Nephron (organoid): ENCODE results near the gene DHRS7B.

ENCODE experiments used
- H3K27ac Mint-ChIP-seq, 3 experiments: 2 replicates each; pipeline ENCODE4 v1.8.0; 2020; ENCODE audit warnings: mixed read lengths in 3 of 3, mild to moderate bottlenecking in 2 of 3, moderate library complexity in 1 of 3
- H3K27me3 Mint-ChIP-seq: 2 replicates; pipeline ENCODE4 v1.8.0; 2021; ENCODE audit warnings: low read depth, mild to moderate bottlenecking, moderate library complexity, mixed read lengths
- H3K36me3 Mint-ChIP-seq: 2 replicates; pipeline ENCODE4 v1.8.0; 2020; ENCODE audit warnings: low read depth, mixed read lengths
- H3K4me1 Mint-ChIP-seq: 2 replicates; pipeline ENCODE4 v1.8.0; 2020; ENCODE audit warnings: mixed read lengths
- H3K4me3 Mint-ChIP-seq, 3 experiments: 2 replicates each; pipeline ENCODE4 v1.8.0; 2020; ENCODE audit warnings: mild to moderate bottlenecking in 3 of 3, mixed read lengths in 3 of 3, moderate library complexity in 2 of 3
- H3K9me3 Mint-ChIP-seq: 2 replicates; pipeline ENCODE4 v1.8.0; 2020; ENCODE audit warnings: mixed read lengths
- CTCF ChIP-seq, 3 experiments: fragments of 200-600 bp; sonication (generic); IDR thresholded peaks; one replicate each; pipeline ENCODE4 v1.5.0; 2021; ENCODE audit warnings: antibody characterized with exemption in 3 of 3; ENCODE audit not compliant: unreplicated experiment in 3 of 3

DHRS7B gene

GRCh38 chr17:21170809-21171208 lies 44.0 kb downstream of the DHRS7B start:
- H3K4me1 Mint-ChIP-seq: peaks cover 55% of the 10 kb centered on the region
- no peak overlapping the region for H3K4me3 Mint-ChIP-seq
- H3K27ac Mint-ChIP-seq: peak overlapping the region; percentile 7 to 52 (median 22)
- H3K9me3 Mint-ChIP-seq: no peaks in the 10 kb centered on the region
- no peaks in the 10 kb centered on the region for H3K27me3 Mint-ChIP-seq
- H3K36me3 Mint-ChIP-seq: peaks cover 15% of the 10 kb centered on the region
- no peak for TF ChIP-seq CTCF (IDR thresholded peaks at IDR 0.05; ENCODE audit: unreplicated experiment in 3 of 3)

- no peaks in the 10 kb centered on the region for H3K9me3 Mint-ChIP-seq
- H3K4me3 Mint-ChIP-seq: no peak overlapping the region
- TF ChIP-seq CTCF (IDR thresholded peaks at IDR 0.05; ENCODE audit: unreplicated experiment in 3 of 3): no peak
- peaks cover 15% of the 10 kb centered on the region for H3K36me3 Mint-ChIP-seq
- H3K27me3 Mint-ChIP-seq: no peaks in the 10 kb centered on the region
- H3K4me1 Mint-ChIP-seq: peaks cover 54% of the 10 kb centered on the region
- peak overlapping the region in 2 of 3 experiments; percentile 22 to 52 for H3K27ac Mint-ChIP-seq
These were observed 44.7 kb downstream of the DHRS7B start for GRCh38 chr17:21171309-21171922.

- no peak overlapping the region for H3K4me3 Mint-ChIP-seq
- no peak for TF ChIP-seq CTCF (IDR thresholded peaks at IDR 0.05; ENCODE audit: unreplicated experiment in 3 of 3)
- H3K4me1 Mint-ChIP-seq: peaks cover 48% of the 10 kb centered on the region
- H3K27ac Mint-ChIP-seq: no peak overlapping the region
- H3K9me3 Mint-ChIP-seq: no peaks in the 10 kb centered on the region
- peaks cover 15% of the 10 kb centered on the region for H3K36me3 Mint-ChIP-seq
- H3K27me3 Mint-ChIP-seq: no peaks in the 10 kb centered on the region
These were observed 45.3 kb downstream of the DHRS7B start for GRCh38 chr17:21171970-21172510.

- Mint-ChIP-seq H3K27me3 (no peaks in the 10 kb centered on the region), H3K36me3 (peaks cover 15% of the 10 kb centered on the region), H3K9me3 (no peaks in the 10 kb centered on the region), H3K4me3 (no peak overlapping the region), H3K4me1 (peaks cover 40% of the 10 kb centered on the region), H3K27ac (no peak overlapping the region)
- TF ChIP-seq CTCF (IDR thresholded peaks at IDR 0.05; ENCODE audit: unreplicated experiment in 3 of 3): no peak
These were observed 46.1 kb downstream of the DHRS7B start for GRCh38 chr17:21172846-21173245.

GRCh38 chr17:21173543-21173942 lies 46.8 kb downstream of the DHRS7B start:
- Mint-ChIP-seq H3K4me3 (no peak overlapping the region), H3K27me3 (no peaks in the 10 kb centered on the region), H3K4me1 (peaks cover 35% of the 10 kb centered on the region), H3K27ac (no peak overlapping the region), H3K36me3 (peaks cover 20% of the 10 kb centered on the region), H3K9me3 (no peaks in the 10 kb centered on the region)
- no peak for TF ChIP-seq CTCF (IDR thresholded peaks at IDR 0.05; ENCODE audit: unreplicated experiment in 3 of 3)

- H3K4me1 Mint-ChIP-seq: peaks cover 29% of the 10 kb centered on the region
- peaks cover 20% of the 10 kb centered on the region for H3K36me3 Mint-ChIP-seq
- H3K27ac Mint-ChIP-seq: peak overlapping the region; percentile 52 to 79 (median 75)
- no peaks in the 10 kb centered on the region for H3K27me3 Mint-ChIP-seq
- H3K4me3 Mint-ChIP-seq: peak overlapping the region in 2 of 3 experiments; percentile 49 to 55
- no peak for TF ChIP-seq CTCF (IDR thresholded peaks at IDR 0.05; ENCODE audit: unreplicated experiment in 3 of 3)
- H3K9me3 Mint-ChIP-seq: no peaks in the 10 kb centered on the region
These were observed 47.4 kb downstream of the DHRS7B start for GRCh38 chr17:21174186-21174585.
